ENCODE results near the gene IARS2. TPM values are rescaled to one million over a fixed set of nuclear protein-coding genes. Genes with fewer than 3 reads are reported as not detected.

The IARS2 gene
- total RNA-seq, 1 experiment from 2014 or later = 104 TPM

DNA sequence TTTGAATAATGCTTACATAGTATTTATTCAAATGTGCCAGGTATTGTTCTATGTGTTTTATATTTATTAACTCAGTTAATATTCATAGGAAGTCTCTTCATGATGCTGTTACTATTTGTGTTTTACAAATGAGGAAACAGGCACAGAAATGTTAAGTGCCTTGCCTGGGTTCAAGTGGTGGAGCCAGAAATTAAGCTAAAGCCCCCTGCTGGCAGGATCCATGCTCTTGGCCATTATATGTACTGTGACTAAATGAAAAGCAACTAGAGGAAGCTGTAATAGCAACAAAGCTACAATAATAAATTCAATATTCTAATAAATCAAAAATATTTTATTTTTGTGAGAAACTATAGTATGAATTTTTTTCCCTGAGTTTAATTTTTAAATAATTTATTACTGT is 30.0 kb downstream of the IARS2 start:
- H3K27ac Mint-ChIP-seq (ENCODE audit: unreplicated experiment) = no peak overlapping the region

DNA sequence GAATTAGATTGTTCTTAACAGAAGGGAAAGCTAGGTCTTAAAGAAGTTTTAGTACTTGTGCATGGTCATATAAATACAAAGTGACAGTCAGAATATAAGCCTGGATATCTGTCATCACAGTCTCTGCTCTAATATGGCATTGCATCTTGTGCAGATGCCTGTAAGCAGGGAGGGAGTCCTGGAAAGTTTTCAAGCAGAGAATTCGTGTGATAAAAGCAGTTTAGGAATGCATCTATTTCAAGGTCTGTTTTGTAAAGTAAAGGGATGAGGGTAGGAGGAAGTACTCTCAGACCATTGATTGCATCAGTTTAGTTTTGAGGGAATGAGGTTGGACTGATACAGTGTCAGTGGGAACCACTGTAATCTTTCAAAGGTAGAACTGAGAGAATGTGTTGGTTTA is 30.6 kb downstream of the IARS2 start:
- Mint-ChIP-seq H3K36me3 (ENCODE audit: insufficient read depth, unreplicated experiment) (peaks cover 12% of the 10 kb centered on the region), H3K27me3 (ENCODE audit: unreplicated experiment) (no peaks in the 10 kb centered on the region), H3K4me3 (ENCODE audit: low read depth, unreplicated experiment) (no peak overlapping the region), H3K4me1 (ENCODE audit: low read depth, unreplicated experiment) (peaks cover 25% of the 10 kb centered on the region), H3K9me3 (ENCODE audit: low read depth, unreplicated experiment) (no peaks in the 10 kb centered on the region), H3K27ac (ENCODE audit: unreplicated experiment) (peak overlapping the region; percentile 5)
- CTCF ChIA-PET = interaction anchor here (1.1 kb wide), 1 partner anchor 133 kb away, joined by 8 read pairs; no protein-coding TSS in a partner anchor
- DNase-seq = no peak
- intact Hi-C loops (cut with micrococcal nuclease; ENCODE audit: unreplicated experiment) = loop anchor here (5.0 kb wide), 1 partner anchor 287 kb away; no protein-coding TSS in a partner anchor
- no TSS peak for BruUV-seq (replicated peaks)
- TF ChIP-seq, protein P1, sequence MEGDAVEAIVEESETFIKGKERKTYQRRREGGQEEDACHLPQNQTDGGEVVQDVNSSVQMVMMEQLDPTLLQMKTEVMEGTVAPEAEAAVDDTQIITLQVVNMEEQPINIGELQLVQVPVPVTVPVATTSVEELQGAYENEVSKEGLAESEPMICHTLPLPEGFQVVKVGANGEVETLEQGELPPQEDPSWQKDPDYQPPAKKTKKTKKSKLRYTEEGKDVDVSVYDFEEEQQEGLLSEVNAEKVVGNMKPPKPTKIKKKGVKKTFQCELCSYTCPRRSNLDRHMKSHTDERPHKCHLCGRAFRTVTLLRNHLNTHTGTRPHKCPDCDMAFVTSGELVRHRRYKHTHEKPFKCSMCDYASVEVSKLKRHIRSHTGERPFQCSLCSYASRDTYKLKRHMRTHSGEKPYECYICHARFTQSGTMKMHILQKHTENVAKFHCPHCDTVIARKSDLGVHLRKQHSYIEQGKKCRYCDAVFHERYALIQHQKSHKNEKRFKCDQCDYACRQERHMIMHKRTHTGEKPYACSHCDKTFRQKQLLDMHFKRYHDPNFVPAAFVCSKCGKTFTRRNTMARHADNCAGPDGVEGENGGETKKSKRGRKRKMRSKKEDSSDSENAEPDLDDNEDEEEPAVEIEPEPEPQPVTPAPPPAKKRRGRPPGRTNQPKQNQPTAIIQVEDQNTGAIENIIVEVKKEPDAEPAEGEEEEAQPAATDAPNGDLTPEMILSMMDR (IDR thresholded peaks at IDR 0.05; ENCODE audit: unreplicated experiment) = no peak

More for the DNA sequence above, 30.0 kb downstream of the IARS2 start:
- Mint-ChIP-seq H3K36me3 (ENCODE audit: insufficient read depth, unreplicated experiment) (peaks cover 10% of the 10 kb centered on the region), H3K9me3 (ENCODE audit: low read depth, unreplicated experiment) (no peaks in the 10 kb centered on the region), H3K27me3 (ENCODE audit: unreplicated experiment) (no peaks in the 10 kb centered on the region), H3K4me1 (ENCODE audit: low read depth, unreplicated experiment) (peaks cover 31% of the 10 kb centered on the region), H3K4me3 (ENCODE audit: low read depth, unreplicated experiment) (no peak overlapping the region)
- CTCF ChIA-PET = interaction anchor here (1.1 kb wide), 1 partner anchor 133 kb away, joined by 8 read pairs; no protein-coding TSS in a partner anchor
- TF ChIP-seq, protein P1 (IDR thresholded peaks at IDR 0.05; ENCODE audit: unreplicated experiment) = peak; percentile 44
- DNase-seq = peak; percentile 35
- no TSS peak for BruUV-seq (replicated peaks)
- intact Hi-C loops (cut with micrococcal nuclease; ENCODE audit: unreplicated experiment) = loop anchor here (5.0 kb wide), 1 partner anchor 287 kb away; no protein-coding TSS in a partner anchor

GRCh38 chr1:220127076-220127475 is 33.1 kb downstream of the IARS2 start:
- Mint-ChIP-seq H3K36me3 (ENCODE audit: insufficient read depth, unreplicated experiment) (peaks cover 9% of the 10 kb centered on the region), H3K4me3 (ENCODE audit: low read depth, unreplicated experiment) (no peak overlapping the region), H3K27me3 (ENCODE audit: unreplicated experiment) (no peaks in the 10 kb centered on the region), H3K9me3 (ENCODE audit: low read depth, unreplicated experiment) (no peaks in the 10 kb centered on the region), H3K27ac (ENCODE audit: unreplicated experiment) (no peak overlapping the region), H3K4me1 (ENCODE audit: low read depth, unreplicated experiment) (peaks cover 21% of the 10 kb centered on the region)
- no TSS peak for BruUV-seq (replicated peaks)
- CTCF ChIA-PET = no interaction called here
- TF ChIP-seq, protein P1 (IDR thresholded peaks at IDR 0.05; ENCODE audit: unreplicated experiment) = no peak
- intact Hi-C loops (cut with micrococcal nuclease; ENCODE audit: unreplicated experiment) = no loop called here
- no peak for DNase-seq

DNA sequence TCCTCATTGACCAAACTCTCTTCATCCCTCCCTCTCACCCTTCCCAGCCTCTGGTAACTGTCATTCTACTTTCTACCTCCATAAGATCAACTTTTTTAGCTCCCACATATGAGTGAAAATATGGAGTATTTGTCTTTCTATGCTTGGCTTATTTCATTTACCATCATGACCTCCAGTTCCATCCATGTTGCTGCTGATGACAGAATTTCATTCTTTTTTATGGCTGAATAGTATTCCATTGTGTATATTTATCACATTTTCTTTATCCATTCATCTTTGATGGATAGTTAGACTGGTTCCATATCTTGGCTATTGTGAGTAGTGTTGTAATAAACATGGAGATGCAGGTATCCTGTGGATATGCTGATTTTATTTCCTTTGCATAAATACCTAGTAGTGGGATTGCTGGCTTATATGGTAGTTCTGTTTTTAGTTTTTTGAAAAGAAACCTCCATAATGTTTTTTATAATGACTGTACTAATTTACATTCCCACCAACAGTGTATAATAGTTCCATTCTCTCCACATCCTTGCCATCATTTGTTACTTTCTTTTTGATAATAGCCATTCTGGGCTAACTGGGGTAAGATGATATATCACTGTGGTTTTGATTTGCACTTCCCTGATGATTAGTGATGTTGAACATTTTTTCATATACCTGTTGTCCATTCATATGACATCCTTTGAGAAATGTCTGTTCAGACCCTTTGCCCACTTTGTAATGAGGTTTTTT is 35.7 kb downstream of the IARS2 start:
- CTCF ChIA-PET = no interaction called here
- Mint-ChIP-seq H3K4me3 (ENCODE audit: low read depth, unreplicated experiment) (no peak overlapping the region), H3K27ac (ENCODE audit: unreplicated experiment) (no peak overlapping the region), H3K27me3 (ENCODE audit: unreplicated experiment) (no peaks in the 10 kb centered on the region), H3K36me3 (ENCODE audit: insufficient read depth, unreplicated experiment) (peaks cover 17% of the 10 kb centered on the region), H3K9me3 (ENCODE audit: low read depth, unreplicated experiment) (no peaks in the 10 kb centered on the region), H3K4me1 (ENCODE audit: low read depth, unreplicated experiment) (peaks cover 5% of the 10 kb centered on the region)
- TF ChIP-seq, protein P1 (IDR thresholded peaks at IDR 0.05; ENCODE audit: unreplicated experiment) = no peak
- no peak for DNase-seq
- BruUV-seq (replicated peaks) = no TSS peak
- intact Hi-C loops (cut with micrococcal nuclease; ENCODE audit: unreplicated experiment) = no loop called here
